Measurements from ENCODE around the gene TUBGCP3.

The TUBGCP3 gene

GRCh38 chr13:112624602-112625430, 36.9 kb upstream of the TUBGCP3 start:
- no peak overlapping the region for H3K27ac Mint-ChIP-seq
- no peak for TF ChIP-seq CTCF (IDR thresholded peaks at IDR 0.05)
- peaks cover 52% of the 10 kb centered on the region for H3K27me3 Mint-ChIP-seq (ENCODE audit: low read depth, poor library complexity)
- DNase-seq, result no peak
- no peak overlapping the region for H3K4me3 Mint-ChIP-seq
- no peaks in the 10 kb centered on the region for H3K9me3 Mint-ChIP-seq
- no peaks in the 10 kb centered on the region for H3K36me3 Mint-ChIP-seq (ENCODE audit: low read depth)
- H3K4me1 Mint-ChIP-seq, result peaks cover 10% of the 10 kb centered on the region

GRCh38 chr13:112624040-112624439, 36.1 kb upstream of the TUBGCP3 start:
- Mint-ChIP-seq H3K27ac (no peak overlapping the region), H3K36me3 (ENCODE audit: low read depth) (no peaks in the 10 kb centered on the region), H3K9me3 (no peaks in the 10 kb centered on the region), H3K4me1 (peaks cover 7% of the 10 kb centered on the region), H3K27me3 (ENCODE audit: low read depth, poor library complexity) (peaks cover 48% of the 10 kb centered on the region), H3K4me3 (no peak overlapping the region)
- no peak for DNase-seq
- no peak for TF ChIP-seq CTCF (IDR thresholded peaks at IDR 0.05)

- peaks cover 5% of the 10 kb centered on the region for H3K4me1 Mint-ChIP-seq
These were observed 35.2 kb upstream of the TUBGCP3 start for GRCh38 chr13:112623051-112623711.

GRCh38 chr13:112622375-112622774, 34.4 kb upstream of the TUBGCP3 start:
- Mint-ChIP-seq H3K36me3 (ENCODE audit: low read depth) (no peaks in the 10 kb centered on the region), H3K27me3 (ENCODE audit: low read depth, poor library complexity) (peaks cover 50% of the 10 kb centered on the region), H3K4me3 (no peak overlapping the region), H3K9me3 (no peaks in the 10 kb centered on the region), H3K4me1 (peaks cover 5% of the 10 kb centered on the region), H3K27ac (no peak overlapping the region)
- no peak for TF ChIP-seq CTCF (IDR thresholded peaks at IDR 0.05)
- no peak for DNase-seq

More at GRCh38 chr13:112623051-112623711, 35.2 kb upstream of the TUBGCP3 start:
- no peaks in the 10 kb centered on the region for H3K9me3 Mint-ChIP-seq
- H3K27me3 Mint-ChIP-seq (ENCODE audit: low read depth, poor library complexity), result peaks cover 50% of the 10 kb centered on the region
- no peaks in the 10 kb centered on the region for H3K36me3 Mint-ChIP-seq (ENCODE audit: low read depth)
- H3K4me3 Mint-ChIP-seq, result no peak overlapping the region
- no peak for DNase-seq
- no peak overlapping the region for H3K27ac Mint-ChIP-seq
- TF ChIP-seq CTCF (IDR thresholded peaks at IDR 0.05), result no peak

GRCh38 chr13:112619730-112620631, 32.0 kb upstream of the TUBGCP3 start:
- DNase-seq, result peak; percentile 65
- H3K4me1 Mint-ChIP-seq, result peaks cover 8% of the 10 kb centered on the region
- H3K36me3 Mint-ChIP-seq (ENCODE audit: low read depth), result no peaks in the 10 kb centered on the region
- peaks cover 54% of the 10 kb centered on the region for H3K27me3 Mint-ChIP-seq (ENCODE audit: low read depth, poor library complexity)
- peak overlapping the region; percentile 80 for H3K4me3 Mint-ChIP-seq
- H3K27ac Mint-ChIP-seq, result no peak overlapping the region
- no peaks in the 10 kb centered on the region for H3K9me3 Mint-ChIP-seq
- TF ChIP-seq CTCF (IDR thresholded peaks at IDR 0.05), result no peak
